Activated naive CD8-positive, alpha-beta T cell treated with anti-CD3 and anti-CD28 coated beads for 36 hours (primary cell): ENCODE data around the gene NAV2. TPM values are rescaled to one million over a fixed set of nuclear protein-coding genes. Genes with fewer than 3 reads are reported as not detected.

ENCODE experiments used
- DNase-seq: peaks from one replicate; pipeline ENCODE4 v3.0.0; 2021
- H3K27ac Mint-ChIP-seq: one replicate; pipeline ENCODE4 v1.8.0; 2022; ENCODE audit warnings: mild to moderate bottlenecking, moderate library complexity, mixed read lengths
- H3K27me3 Mint-ChIP-seq: one replicate; pipeline ENCODE4 v1.8.0; 2022; ENCODE audit warnings: mild to moderate bottlenecking, mixed read lengths
- H3K36me3 Mint-ChIP-seq: one replicate; pipeline ENCODE4 v1.8.0; 2021; ENCODE audit warnings: mild to moderate bottlenecking, mixed read lengths
- H3K4me1 Mint-ChIP-seq: one replicate; pipeline ENCODE4 v1.8.0; 2021; ENCODE audit warnings: mixed read lengths
- H3K4me3 Mint-ChIP-seq: one replicate; pipeline ENCODE4 v1.8.0; 2022; ENCODE audit warnings: mild to moderate bottlenecking, moderate library complexity, mixed read lengths
- H3K9me3 Mint-ChIP-seq: one replicate; pipeline ENCODE4 v1.8.0; 2022; ENCODE audit warnings: mixed read lengths
- total RNA-seq, 2 experiments: library from RNA; stranded (reverse); gene quantifications; one replicate each; pipeline ENCODE4 v1.2.3, GENCODE V29; 2021

The NAV2 gene
- total RNA-seq, 2 experiments from 2014 or later: 0.14 to 0.20 TPM

GRCh38 chr11:19929147-19929546 is 216.5 kb downstream of the NAV2 start:
- no peak overlapping the region for H3K27ac Mint-ChIP-seq

GRCh38 chr11:19929655-19930054 is 217.0 kb downstream of the NAV2 start:
- H3K4me1 Mint-ChIP-seq: no peaks in the 10 kb centered on the region
- H3K9me3 Mint-ChIP-seq: no peaks in the 10 kb centered on the region
- H3K36me3 Mint-ChIP-seq: no peaks in the 10 kb centered on the region
- H3K27ac Mint-ChIP-seq: no peak overlapping the region
- no peaks in the 10 kb centered on the region for H3K27me3 Mint-ChIP-seq
- H3K4me3 Mint-ChIP-seq: no peak overlapping the region
- no peak for DNase-seq

More at GRCh38 chr11:19929147-19929546, 216.5 kb downstream of the NAV2 start:
- DNase-seq: no peak
- no peaks in the 10 kb centered on the region for H3K9me3 Mint-ChIP-seq
- no peaks in the 10 kb centered on the region for H3K36me3 Mint-ChIP-seq
- no peak overlapping the region for H3K4me3 Mint-ChIP-seq
- H3K4me1 Mint-ChIP-seq: no peaks in the 10 kb centered on the region
- peaks cover 3% of the 10 kb centered on the region for H3K27me3 Mint-ChIP-seq

- Mint-ChIP-seq H3K27ac (no peak overlapping the region), H3K4me3 (no peak overlapping the region), H3K27me3 (no peaks in the 10 kb centered on the region)
These were observed 218.6 kb downstream of the NAV2 start for GRCh38 chr11:19931141-19931770.

GRCh38 chr11:19931771-19932369 is 219.2 kb downstream of the NAV2 start:
- Mint-ChIP-seq H3K36me3 (no peaks in the 10 kb centered on the region), H3K27ac (no peak overlapping the region), H3K9me3 (no peaks in the 10 kb centered on the region), H3K27me3 (no peaks in the 10 kb centered on the region), H3K4me3 (no peak overlapping the region), H3K4me1 (no peaks in the 10 kb centered on the region)
- no peak for DNase-seq

More at GRCh38 chr11:19931141-19931770, 218.6 kb downstream of the NAV2 start:
- no peak for DNase-seq
- H3K9me3 Mint-ChIP-seq: no peaks in the 10 kb centered on the region
- no peaks in the 10 kb centered on the region for H3K36me3 Mint-ChIP-seq
- no peaks in the 10 kb centered on the region for H3K4me1 Mint-ChIP-seq

- H3K4me3 Mint-ChIP-seq: no peak overlapping the region
- H3K27me3 Mint-ChIP-seq: no peaks in the 10 kb centered on the region
- no peaks in the 10 kb centered on the region for H3K4me1 Mint-ChIP-seq
- no peaks in the 10 kb centered on the region for H3K36me3 Mint-ChIP-seq
- no peak for DNase-seq
- no peak overlapping the region for H3K27ac Mint-ChIP-seq
- no peaks in the 10 kb centered on the region for H3K9me3 Mint-ChIP-seq
These were observed 220.6 kb downstream of the NAV2 start for GRCh38 chr11:19933132-19933735.

- Mint-ChIP-seq H3K36me3 (no peaks in the 10 kb centered on the region), H3K27me3 (no peaks in the 10 kb centered on the region), H3K4me1 (no peaks in the 10 kb centered on the region), H3K27ac (no peak overlapping the region), H3K4me3 (no peak overlapping the region), H3K9me3 (no peaks in the 10 kb centered on the region)
- DNase-seq: no peak
These were observed 221.3 kb downstream of the NAV2 start for GRCh38 chr11:19933801-19934488.

- no peak overlapping the region for H3K4me3 Mint-ChIP-seq
- H3K9me3 Mint-ChIP-seq: no peaks in the 10 kb centered on the region
- H3K27ac Mint-ChIP-seq: no peak overlapping the region
- H3K4me1 Mint-ChIP-seq: no peaks in the 10 kb centered on the region
- DNase-seq: no peak
- H3K27me3 Mint-ChIP-seq: no peaks in the 10 kb centered on the region
- H3K36me3 Mint-ChIP-seq: no peaks in the 10 kb centered on the region
These were observed 222.2 kb downstream of the NAV2 start for GRCh38 chr11:19934828-19935259.

- Mint-ChIP-seq H3K9me3 (no peaks in the 10 kb centered on the region), H3K27me3 (no peaks in the 10 kb centered on the region), H3K4me3 (no peak overlapping the region), H3K27ac (no peak overlapping the region), H3K36me3 (no peaks in the 10 kb centered on the region), H3K4me1 (no peaks in the 10 kb centered on the region)
- DNase-seq: no peak
These were observed 222.9 kb downstream of the NAV2 start for GRCh38 chr11:19935507-19935906.

GRCh38 chr11:19936461-19936860 is 223.8 kb downstream of the NAV2 start:
- no peaks in the 10 kb centered on the region for H3K9me3 Mint-ChIP-seq
- H3K4me3 Mint-ChIP-seq: no peak overlapping the region
- DNase-seq: no peak
- no peaks in the 10 kb centered on the region for H3K36me3 Mint-ChIP-seq
- no peaks in the 10 kb centered on the region for H3K27me3 Mint-ChIP-seq
- no peaks in the 10 kb centered on the region for H3K4me1 Mint-ChIP-seq
- no peak overlapping the region for H3K27ac Mint-ChIP-seq

- H3K36me3 Mint-ChIP-seq: no peaks in the 10 kb centered on the region
- H3K9me3 Mint-ChIP-seq: no peaks in the 10 kb centered on the region
- no peak overlapping the region for H3K27ac Mint-ChIP-seq
- H3K4me1 Mint-ChIP-seq: no peaks in the 10 kb centered on the region
- peak; percentile 34 for DNase-seq
- H3K27me3 Mint-ChIP-seq: peaks cover 3% of the 10 kb centered on the region
- H3K4me3 Mint-ChIP-seq: no peak overlapping the region
These were observed 225.7 kb downstream of the NAV2 start for GRCh38 chr11:19938169-19938856.

GRCh38 chr11:19938866-19939265 is 226.2 kb downstream of the NAV2 start:
- Mint-ChIP-seq H3K36me3 (no peaks in the 10 kb centered on the region), H3K9me3 (no peaks in the 10 kb centered on the region), H3K27ac (no peak overlapping the region), H3K4me1 (no peaks in the 10 kb centered on the region), H3K4me3 (no peak overlapping the region), H3K27me3 (peaks cover 3% of the 10 kb centered on the region)
- no peak for DNase-seq

- no peak overlapping the region for H3K27ac Mint-ChIP-seq
- H3K4me3 Mint-ChIP-seq: no peak overlapping the region
- peaks cover 6% of the 10 kb centered on the region for H3K27me3 Mint-ChIP-seq
These were observed 226.8 kb downstream of the NAV2 start for GRCh38 chr11:19939415-19939929.

GRCh38 chr11:19940831-19941230 is 228.2 kb downstream of the NAV2 start:
- Mint-ChIP-seq H3K36me3 (no peaks in the 10 kb centered on the region), H3K4me3 (no peak overlapping the region), H3K27ac (no peak overlapping the region), H3K27me3 (peaks cover 15% of the 10 kb centered on the region), H3K9me3 (no peaks in the 10 kb centered on the region), H3K4me1 (no peaks in the 10 kb centered on the region)
- DNase-seq: no peak

More at GRCh38 chr11:19939415-19939929, 226.8 kb downstream of the NAV2 start:
- H3K9me3 Mint-ChIP-seq: no peaks in the 10 kb centered on the region
- no peak for DNase-seq
- no peaks in the 10 kb centered on the region for H3K4me1 Mint-ChIP-seq
- H3K36me3 Mint-ChIP-seq: no peaks in the 10 kb centered on the region

- peaks cover 8% of the 10 kb centered on the region for H3K4me1 Mint-ChIP-seq
- H3K36me3 Mint-ChIP-seq: no peaks in the 10 kb centered on the region
- peaks cover 24% of the 10 kb centered on the region for H3K27me3 Mint-ChIP-seq
- no peak overlapping the region for H3K4me3 Mint-ChIP-seq
- H3K9me3 Mint-ChIP-seq: no peaks in the 10 kb centered on the region
- no peak overlapping the region for H3K27ac Mint-ChIP-seq
- no peak for DNase-seq
These were observed 234.0 kb downstream of the NAV2 start for GRCh38 chr11:19946681-19947080.
